ENCODE measurements around the gene CRYZL1.
"Not testable (repeated sequence)": the region's sequence is repeated elsewhere in the genome, so short reads cannot be mapped to it uniquely, and the experiment has no call there.

The CRYZL1 gene

DNA sequence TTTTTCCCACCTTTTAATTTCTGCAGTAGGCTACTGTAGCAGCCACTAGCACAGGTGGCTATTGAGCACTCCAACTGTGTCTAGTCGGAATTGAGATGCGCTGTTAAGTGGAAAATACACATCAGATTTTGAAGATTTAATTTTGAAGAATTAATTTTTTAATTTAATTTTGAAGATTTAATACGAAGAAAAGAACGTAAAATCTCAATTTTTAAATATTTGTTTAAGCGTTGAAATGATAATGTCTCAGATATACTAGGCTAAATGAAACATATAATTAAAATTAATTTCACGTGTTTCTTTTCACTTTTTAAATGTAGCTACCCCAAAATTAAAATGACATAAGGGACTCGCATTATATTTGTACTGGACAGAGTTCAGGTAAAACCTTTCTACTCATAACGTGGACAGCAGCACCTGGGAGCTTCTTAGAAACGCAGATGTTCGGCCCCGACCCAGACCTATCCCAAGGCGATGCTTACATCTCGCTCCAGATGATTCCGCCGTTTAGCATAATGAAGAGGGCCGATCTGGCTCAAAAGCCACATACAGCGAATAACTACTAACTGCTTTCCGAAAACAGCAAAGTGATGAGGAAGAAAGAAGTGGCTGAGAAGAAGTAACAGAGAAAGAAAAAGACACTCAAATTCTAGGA, 717 bp downstream of the CRYZL1 start:
- H3K27me3 ChIP-seq (ENCODE audit: insufficient read depth, low read length, poor library complexity): peaks cover 11% of the 10 kb centered on the region
- peak overlapping the region; percentile 74 for H3K27ac ChIP-seq (ENCODE audit: low read length)
- peak overlapping the region; percentile 68 for H3K9ac ChIP-seq (ENCODE audit: low read depth, low read length)
- H3K9me3 ChIP-seq (ENCODE audit: insufficient read depth, low read length, severe bottlenecking): no peaks in the 10 kb centered on the region
- no peaks in the 10 kb centered on the region; the same call in 1 of the 2 replicates for H3K36me3 ChIP-seq (ENCODE audit: insufficient read depth, low read length)
- TF ChIP-seq, protein P1, sequence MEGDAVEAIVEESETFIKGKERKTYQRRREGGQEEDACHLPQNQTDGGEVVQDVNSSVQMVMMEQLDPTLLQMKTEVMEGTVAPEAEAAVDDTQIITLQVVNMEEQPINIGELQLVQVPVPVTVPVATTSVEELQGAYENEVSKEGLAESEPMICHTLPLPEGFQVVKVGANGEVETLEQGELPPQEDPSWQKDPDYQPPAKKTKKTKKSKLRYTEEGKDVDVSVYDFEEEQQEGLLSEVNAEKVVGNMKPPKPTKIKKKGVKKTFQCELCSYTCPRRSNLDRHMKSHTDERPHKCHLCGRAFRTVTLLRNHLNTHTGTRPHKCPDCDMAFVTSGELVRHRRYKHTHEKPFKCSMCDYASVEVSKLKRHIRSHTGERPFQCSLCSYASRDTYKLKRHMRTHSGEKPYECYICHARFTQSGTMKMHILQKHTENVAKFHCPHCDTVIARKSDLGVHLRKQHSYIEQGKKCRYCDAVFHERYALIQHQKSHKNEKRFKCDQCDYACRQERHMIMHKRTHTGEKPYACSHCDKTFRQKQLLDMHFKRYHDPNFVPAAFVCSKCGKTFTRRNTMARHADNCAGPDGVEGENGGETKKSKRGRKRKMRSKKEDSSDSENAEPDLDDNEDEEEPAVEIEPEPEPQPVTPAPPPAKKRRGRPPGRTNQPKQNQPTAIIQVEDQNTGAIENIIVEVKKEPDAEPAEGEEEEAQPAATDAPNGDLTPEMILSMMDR (IDR thresholded peaks at IDR 0.05; ENCODE audit: borderline replicate concordance, extremely low read depth, low read length, poor library complexity, severe bottlenecking): no peak
- TF ChIP-seq EZH2 (IDR thresholded peaks at IDR 0.05; ENCODE audit: borderline replicate concordance, low read depth, low read length, severe bottlenecking): no peak
- H3K4me3 ChIP-seq (ENCODE audit: low read depth in 1 of 2, low read length in 2 of 2): peak overlapping the region; percentile 67 to 84
- peaks cover 47% of the 10 kb centered on the region for H3K4me1 ChIP-seq (ENCODE audit: insufficient read depth, low read length)
- H2AFZ ChIP-seq (ENCODE audit: low read depth, low read length): peak overlapping the region; percentile 77
- H3K4me2 ChIP-seq (ENCODE audit: insufficient read depth, low read length): peak overlapping the region; percentile 75
- ATAC-seq (ENCODE audit: insufficient read depth, low read depth): no peak
- peak; percentile 18 for DNase-seq
- H3K79me2 ChIP-seq (ENCODE audit: insufficient read depth, low read length): peaks cover 76% of the 10 kb centered on the region
- peaks cover 3% of the 10 kb centered on the region; the same call in 1 of the 2 replicates for H4K20me1 ChIP-seq (ENCODE audit: insufficient read depth, low read length)

DNA sequence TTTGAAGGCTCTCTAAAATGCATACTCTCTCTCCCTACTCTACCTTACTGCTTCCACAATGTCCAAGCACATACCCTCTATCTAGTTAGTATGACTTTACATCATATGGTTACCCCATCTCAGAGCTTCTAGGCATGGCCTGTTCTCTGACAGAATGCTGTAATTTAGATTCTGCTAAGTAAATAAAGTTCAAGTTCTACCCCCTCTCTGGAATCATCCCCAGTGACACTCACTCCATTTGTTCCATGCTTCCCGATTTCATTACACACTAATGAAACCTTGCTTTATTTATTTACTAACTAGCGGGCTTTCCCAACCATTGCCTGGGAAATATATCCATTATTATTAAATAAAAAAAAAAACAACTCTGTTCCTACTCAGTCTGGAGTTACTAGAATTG, 7.3 kb downstream of the CRYZL1 start:
- H3K36me3 ChIP-seq (ENCODE audit: insufficient read depth, low read length): peaks cover 25% of the 10 kb centered on the region
- H3K4me2 ChIP-seq (ENCODE audit: insufficient read depth, low read length): no peak overlapping the region
- H3K4me3 ChIP-seq (ENCODE audit: low read depth in 1 of 2, low read length in 2 of 2): no peak overlapping the region
- H2AFZ ChIP-seq (ENCODE audit: low read depth, low read length): no peak overlapping the region
- no peak overlapping the region for H3K27ac ChIP-seq (ENCODE audit: low read length)
- TF ChIP-seq EZH2 (IDR thresholded peaks at IDR 0.05; ENCODE audit: borderline replicate concordance, low read depth, low read length, severe bottlenecking): no peak
- TF ChIP-seq, protein P1 (IDR thresholded peaks at IDR 0.05; ENCODE audit: borderline replicate concordance, extremely low read depth, low read length, poor library complexity, severe bottlenecking): no peak
- peaks cover 2% of the 10 kb centered on the region; the same call in 1 of the 2 replicates for H4K20me1 ChIP-seq (ENCODE audit: insufficient read depth, low read length)
- H3K79me2 ChIP-seq (ENCODE audit: insufficient read depth, low read length): peaks cover 68% of the 10 kb centered on the region
- no peaks in the 10 kb centered on the region for H3K27me3 ChIP-seq (ENCODE audit: insufficient read depth, low read length, poor library complexity)
- ATAC-seq (ENCODE audit: insufficient read depth, low read depth) (no peak), DNase-seq (no peak)
- H3K9me3 ChIP-seq (ENCODE audit: insufficient read depth, low read length, severe bottlenecking): no peaks in the 10 kb centered on the region
- H3K9ac ChIP-seq (ENCODE audit: low read depth, low read length): no peak overlapping the region
- peaks cover 8% of the 10 kb centered on the region for H3K4me1 ChIP-seq (ENCODE audit: insufficient read depth, low read length)

DNA sequence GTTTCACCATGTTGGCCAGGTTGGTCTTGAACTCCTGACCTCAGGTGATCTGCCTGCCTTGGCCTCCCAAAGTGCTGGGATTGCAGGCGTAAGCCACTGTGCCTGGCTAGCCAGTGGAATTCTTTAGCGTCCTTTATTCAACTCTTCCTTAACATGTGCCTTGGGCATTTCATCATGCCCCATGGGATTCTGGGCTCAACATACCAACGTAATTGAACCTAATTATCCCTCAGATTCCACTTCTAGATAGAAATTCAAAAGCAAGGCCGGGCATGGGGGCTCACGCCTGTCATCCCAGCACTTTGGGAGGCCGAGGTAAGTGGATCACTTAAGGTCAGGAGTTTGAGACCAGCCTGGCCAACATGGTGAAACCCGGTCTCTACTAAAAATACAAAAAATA, 15.4 kb downstream of the CRYZL1 start:
- H3K4me1 ChIP-seq (ENCODE audit: insufficient read depth, low read length); H4K20me1 ChIP-seq (ENCODE audit: insufficient read depth, low read length); H3K9ac ChIP-seq (ENCODE audit: low read depth, low read length); H3K4me2 ChIP-seq (ENCODE audit: insufficient read depth, low read length); ATAC-seq (ENCODE audit: insufficient read depth, low read depth); H3K4me3 ChIP-seq (ENCODE audit: low read depth in 1 of 2, low read length in 2 of 2); DNase-seq; H2AFZ ChIP-seq (ENCODE audit: low read depth, low read length); H3K9me3 ChIP-seq (ENCODE audit: insufficient read depth, low read length, severe bottlenecking); H3K27me3 ChIP-seq (ENCODE audit: insufficient read depth, low read length, poor library complexity); H3K27ac ChIP-seq (ENCODE audit: low read length): not testable (repeated sequence)
- Histone ChIP-seq H3K36me3 (ENCODE audit: insufficient read depth, low read length) (peaks cover 42% of the 10 kb centered on the region), H3K79me2 (ENCODE audit: insufficient read depth, low read length) (peaks cover 18% of the 10 kb centered on the region)

DNA sequence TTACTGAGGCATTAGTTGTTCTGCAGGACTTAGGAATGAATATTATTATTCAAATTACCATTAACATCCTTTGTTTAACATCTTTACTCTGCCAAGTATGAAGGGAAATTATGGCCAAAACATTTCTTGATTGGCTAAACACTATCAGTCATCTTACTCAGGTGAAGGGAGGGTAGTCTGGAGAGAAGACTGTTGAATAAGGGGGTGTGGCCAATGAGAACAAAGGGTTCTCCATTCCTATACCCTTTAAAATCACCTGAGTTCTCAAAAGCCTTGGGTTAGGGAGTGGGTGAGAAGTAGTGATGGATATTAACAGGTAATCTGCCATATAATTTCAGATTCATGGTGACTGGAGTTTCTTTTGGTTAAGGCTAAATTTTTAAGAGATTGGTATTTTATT, 19.3 kb downstream of the CRYZL1 start:
- Histone ChIP-seq H3K4me3 (ENCODE audit: low read depth in 1 of 2, low read length in 2 of 2) (no peak overlapping the region), H3K27ac (ENCODE audit: low read length) (no peak overlapping the region), H3K4me1 (ENCODE audit: insufficient read depth, low read length) (no peaks in the 10 kb centered on the region), H2AFZ (ENCODE audit: low read depth, low read length) (no peak overlapping the region), H3K9ac (ENCODE audit: low read depth, low read length) (no peak overlapping the region), H3K9me3 (ENCODE audit: insufficient read depth, low read length, severe bottlenecking) (no peaks in the 10 kb centered on the region), H3K79me2 (ENCODE audit: insufficient read depth, low read length) (peaks cover 7% of the 10 kb centered on the region), H3K36me3 (ENCODE audit: insufficient read depth, low read length) (peaks cover 39% of the 10 kb centered on the region), H3K27me3 (ENCODE audit: insufficient read depth, low read length, poor library complexity) (no peaks in the 10 kb centered on the region), H4K20me1 (ENCODE audit: insufficient read depth, low read length) (no peaks in the 10 kb centered on the region), H3K4me2 (ENCODE audit: insufficient read depth, low read length) (no peak overlapping the region)
- TF ChIP-seq EZH2 (IDR thresholded peaks at IDR 0.05; ENCODE audit: borderline replicate concordance, low read depth, low read length, severe bottlenecking): no peak
- TF ChIP-seq, protein P1 (IDR thresholded peaks at IDR 0.05; ENCODE audit: borderline replicate concordance, extremely low read depth, low read length, poor library complexity, severe bottlenecking): no peak
- DNase-seq (no peak), ATAC-seq (ENCODE audit: insufficient read depth, low read depth) (no peak)
